HEK293T (cell line): ENCODE data around the gene HSPA1L.

Experiments
- BHLHE40 ChIP-seq: fragments of 450-650 bp; IDR thresholded peaks from 2 replicates; pipeline ENCODE4 v1.6.1; 2016; ENCODE audit warnings: mild to moderate bottlenecking, moderate library complexity, borderline replicate concordance
- CTBP1 ChIP-seq: fragments of 450-650 bp; IDR thresholded peaks from 2 replicates; pipeline ENCODE4 v1.6.1; 2016; ENCODE audit warnings: borderline replicate concordance
- FOXK2 ChIP-seq: fragments of 450-650 bp; IDR thresholded peaks from 2 replicates; pipeline ENCODE4 v1.6.1; 2016; ENCODE audit warnings: mild to moderate bottlenecking
- FOXM1 ChIP-seq: fragments of 450-650 bp; IDR thresholded peaks from 2 replicates; pipeline ENCODE4 v1.6.1; 2017; ENCODE audit warnings: mild to moderate bottlenecking, borderline replicate concordance
- HDGF ChIP-seq: fragments of 450-650 bp; IDR thresholded peaks from 2 replicates; pipeline ENCODE4 v1.6.1; 2017; ENCODE audit warnings: antibody characterized with exemption, borderline replicate concordance
- NFRKB ChIP-seq: fragments of 450-650 bp; IDR thresholded peaks from 2 replicates; pipeline ENCODE4 v1.6.1; 2016; ENCODE audit warnings: mild to moderate bottlenecking, moderate library complexity
- SP1 ChIP-seq: fragments of 450-650 bp; IDR thresholded peaks from 2 replicates; pipeline ENCODE4 v1.6.1; 2017
- SUZ12 ChIP-seq: fragments of 450-650 bp; IDR thresholded peaks from 2 replicates; pipeline ENCODE4 v1.6.1; 2016; ENCODE audit warnings: mild to moderate bottlenecking

GRCh38 chr6:31847276-31847978 lies 32.3 kb upstream of the HSPA1L start:
- TF ChIP-seq SUZ12: no peak
- no peak for TF ChIP-seq FOXM1
- no peak for TF ChIP-seq SP1
- TF ChIP-seq FOXK2: no peak
- no peak for TF ChIP-seq NFRKB
- no peak for TF ChIP-seq CTBP1
- no peak for TF ChIP-seq BHLHE40
- TF ChIP-seq HDGF: no peak
